GM04503 (cell line): Measurements from ENCODE around the gene DMWD.

Experiments
- DNase-seq: peaks from one replicate; pipeline ENCODE4 v3.0.0-alpha.2; 2012; ENCODE audit warnings: low read depth

Gene DMWD

DNA sequence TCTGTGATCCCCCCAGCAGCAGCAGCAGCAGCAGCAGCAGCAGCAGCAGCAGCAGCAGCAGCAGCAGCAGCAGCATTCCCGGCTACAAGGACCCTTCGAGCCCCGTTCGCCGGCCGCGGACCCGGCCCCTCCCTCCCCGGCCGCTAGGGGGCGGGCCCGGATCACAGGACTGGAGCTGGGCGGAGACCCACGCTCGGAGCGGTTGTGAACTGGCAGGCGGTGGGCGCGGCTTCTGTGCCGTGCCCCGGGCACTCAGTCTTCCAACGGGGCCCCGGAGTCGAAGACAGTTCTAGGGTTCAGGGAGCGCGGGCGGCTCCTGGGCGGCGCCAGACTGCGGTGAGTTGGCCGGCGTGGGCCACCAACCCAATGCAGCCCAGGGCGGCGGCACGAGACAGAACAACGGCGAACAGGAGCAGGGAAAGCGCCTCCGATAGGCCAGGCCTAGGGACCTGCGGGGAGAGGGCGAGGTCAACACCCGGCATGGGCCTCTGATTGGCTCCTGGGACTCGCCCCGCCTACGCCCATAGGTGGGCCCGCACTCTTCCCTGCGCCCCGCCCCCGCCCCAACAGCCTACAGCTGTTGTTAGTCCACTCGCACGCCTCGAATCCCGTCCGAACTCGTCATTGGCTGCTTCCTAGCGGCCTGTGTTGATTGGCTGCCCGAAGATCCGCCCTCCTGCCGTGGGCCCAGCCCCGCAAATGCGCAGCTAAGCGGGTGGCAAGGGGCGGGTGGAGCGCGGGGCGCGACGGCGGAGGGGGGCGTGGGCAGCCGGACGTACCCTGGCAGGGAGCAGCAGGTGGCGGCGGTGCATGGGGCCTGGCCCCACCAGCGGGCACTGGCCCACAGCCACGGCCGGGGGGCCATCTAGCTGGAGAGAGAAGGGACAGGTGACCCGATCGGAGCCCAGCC, 22.2 kb downstream of the DMWD start:
- DNase-seq = peak; percentile 85

DNA sequence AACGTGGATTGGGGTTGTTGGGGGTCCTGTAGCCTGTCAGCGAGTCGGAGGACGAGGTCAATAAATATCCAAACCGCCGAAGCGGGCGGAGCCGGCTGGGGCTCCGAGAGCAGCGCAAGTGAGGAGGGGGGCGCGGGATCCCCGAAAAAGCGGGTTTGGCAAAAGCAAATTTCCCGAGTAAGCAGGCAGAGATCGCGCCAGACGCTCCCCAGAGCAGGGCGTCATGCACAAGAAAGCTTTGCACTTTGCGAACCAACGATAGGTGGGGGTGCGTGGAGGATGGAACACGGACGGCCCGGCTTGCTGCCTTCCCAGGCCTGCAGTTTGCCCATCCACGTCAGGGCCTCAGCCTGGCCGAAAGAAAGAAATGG, 22.8 kb downstream of the DMWD start:
- no peak for DNase-seq

DNA sequence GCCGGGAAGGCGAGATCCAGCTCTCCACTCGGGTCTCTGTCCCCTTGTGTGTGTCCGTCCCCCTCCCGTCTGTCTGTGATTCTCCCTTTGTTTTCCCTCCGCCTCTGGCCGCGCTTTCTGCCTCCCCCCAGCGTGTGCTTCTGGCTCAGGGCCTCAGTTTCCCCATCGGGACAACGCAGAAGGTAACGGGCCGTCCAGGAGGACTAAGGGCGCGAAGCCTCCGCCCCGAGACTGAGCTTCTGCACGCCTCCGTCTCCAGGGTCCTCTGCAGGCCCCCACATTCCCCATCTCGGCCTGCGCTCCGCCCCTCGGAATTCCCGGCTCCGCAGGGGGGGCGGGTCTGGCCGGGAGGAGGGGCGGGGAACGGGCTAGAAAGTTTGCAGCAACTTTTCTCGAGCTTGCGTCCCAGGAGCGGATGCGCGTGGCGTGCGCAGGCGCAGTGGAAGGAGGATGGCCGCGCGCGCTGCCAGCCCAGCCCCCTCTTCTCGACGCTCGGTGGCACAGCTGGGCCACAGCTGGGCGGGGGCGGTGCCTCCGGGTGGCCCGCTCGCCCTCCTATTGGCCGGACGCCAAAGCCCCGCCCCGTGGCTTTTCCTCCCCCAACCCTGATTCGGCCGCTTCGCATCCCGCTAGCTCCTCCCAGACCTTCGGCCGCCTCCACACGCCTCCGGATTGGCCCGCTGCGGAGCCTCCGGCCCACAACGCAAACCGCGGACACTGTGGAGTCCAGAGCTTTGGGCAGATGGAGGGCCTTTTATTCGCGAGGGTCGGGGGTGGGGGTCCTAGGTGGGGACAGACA, 23.5 kb downstream of the DMWD start, which contains the start of gene SIX5:
Gene SIX5 (minus strand): TSS at position 269 of the 799 bp plus-strand sequence. CDS start 408 bp downstream, outside the sequence.
- peak; percentile 76 for DNase-seq

DNA sequence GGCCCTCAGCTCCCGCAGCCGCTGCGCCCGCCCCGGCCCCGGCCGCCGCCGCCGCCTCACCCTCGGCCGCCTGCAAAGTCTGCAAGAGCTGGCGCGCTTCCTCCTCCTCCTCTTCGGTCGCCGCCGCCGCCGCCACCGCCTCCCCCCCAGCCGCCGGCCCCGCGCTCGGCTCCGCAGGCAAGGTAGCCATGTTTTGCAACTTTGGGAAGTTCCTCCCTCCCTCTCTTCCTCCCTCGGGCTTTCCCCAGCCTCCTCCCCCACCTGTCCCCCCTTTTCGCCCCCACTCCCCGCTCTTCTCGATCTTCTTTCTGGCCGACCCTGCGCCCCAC, 24.0 kb downstream of the DMWD start:
- no peak for DNase-seq

- no peak for DNase-seq
Measured at GRCh38 chr19:45767881-45768654, 24.6 kb downstream of the DMWD start.

- DNase-seq = peak; percentile 41
Measured at GRCh38 chr19:45767410-45767880, 25.2 kb downstream of the DMWD start.

GRCh38 chr19:45766869-45767346, 25.7 kb downstream of the DMWD start:
- no peak for DNase-seq

GRCh38 chr19:45766296-45766868, 26.3 kb downstream of the DMWD start:
- DNase-seq = no peak

- DNase-seq = no peak
Measured at GRCh38 chr19:45765702-45766295, 26.8 kb downstream of the DMWD start.

- no peak for DNase-seq
Measured at GRCh38 chr19:45764945-45765701, 27.5 kb downstream of the DMWD start.

DNA sequence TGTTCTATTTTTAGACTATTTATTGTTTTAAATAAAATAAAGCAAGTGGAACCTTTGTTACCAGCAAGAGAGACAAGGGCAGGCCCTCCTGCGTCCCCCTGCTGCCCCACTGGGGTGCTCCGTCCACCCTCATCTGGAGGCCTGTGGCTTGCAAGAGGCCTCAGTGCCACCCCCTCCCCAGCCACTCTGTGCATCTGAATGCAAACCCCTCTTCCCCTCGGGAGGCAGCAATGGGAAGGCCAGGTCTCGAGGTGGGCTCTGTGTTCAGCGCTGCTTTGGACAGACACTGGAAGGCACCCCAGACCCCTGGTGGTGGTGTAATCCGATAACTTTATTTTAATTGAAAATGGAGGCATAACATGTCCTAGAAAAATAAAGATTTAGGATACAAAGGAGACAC, 28.2 kb downstream of the DMWD start:
- DNase-seq = no peak

DNA sequence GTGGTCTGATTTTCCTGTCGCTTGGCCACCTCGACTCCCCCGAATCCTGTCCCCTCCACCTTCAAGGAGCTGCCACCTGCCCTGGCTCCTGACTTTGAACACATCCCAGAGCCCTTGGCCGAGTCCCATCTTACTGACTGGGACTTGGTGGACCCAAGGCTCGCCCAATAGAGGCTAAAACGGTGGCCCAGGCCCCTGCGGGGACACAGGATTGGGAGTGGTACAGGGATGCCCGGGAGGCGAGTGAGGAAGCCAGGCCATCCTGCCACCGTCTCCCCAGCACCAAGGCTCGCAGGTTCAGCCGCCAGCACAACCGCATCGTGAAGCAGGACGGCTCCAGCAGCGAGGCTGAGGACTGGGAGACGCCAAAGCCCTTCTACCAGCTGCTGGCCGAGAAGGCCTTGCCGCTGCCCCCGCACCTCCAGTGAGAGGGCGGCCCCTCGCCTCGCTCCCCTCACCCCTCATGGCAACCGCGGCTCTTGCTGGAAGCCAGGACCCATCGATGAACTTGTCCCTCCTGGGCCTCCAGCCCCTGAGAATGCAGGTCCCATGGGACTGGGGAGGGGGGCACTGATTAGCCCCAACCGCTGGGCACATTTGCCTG, 28.9 kb downstream of the DMWD start:
- no peak for DNase-seq

GRCh38 chr19:45762870-45763631, 29.6 kb downstream of the DMWD start:
- DNase-seq = no peak

- DNase-seq = no peak
Measured at GRCh38 chr19:45761714-45762113, 30.9 kb downstream of the DMWD start.

DNA sequence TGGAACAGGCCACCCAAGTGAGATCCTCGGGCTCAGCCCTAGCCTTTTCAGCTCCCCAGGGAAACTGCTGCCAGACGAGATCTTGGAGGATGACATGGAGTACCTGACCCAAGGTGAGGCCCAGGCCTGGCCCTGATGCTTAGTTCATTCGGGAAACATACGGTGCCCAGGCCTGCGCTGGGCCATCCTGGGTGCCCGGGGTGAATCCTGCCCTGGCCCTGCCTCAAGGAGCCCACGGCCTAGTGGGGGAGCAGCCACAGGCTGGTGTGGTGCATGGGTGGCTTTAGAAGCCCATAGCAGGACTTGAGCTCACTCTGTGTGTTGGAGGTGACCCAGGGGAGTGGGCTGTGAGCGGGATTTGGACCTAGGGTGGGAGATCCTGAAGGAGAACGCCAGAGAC, 33.7 kb downstream of the DMWD start:
- DNase-seq = no peak

DNA sequence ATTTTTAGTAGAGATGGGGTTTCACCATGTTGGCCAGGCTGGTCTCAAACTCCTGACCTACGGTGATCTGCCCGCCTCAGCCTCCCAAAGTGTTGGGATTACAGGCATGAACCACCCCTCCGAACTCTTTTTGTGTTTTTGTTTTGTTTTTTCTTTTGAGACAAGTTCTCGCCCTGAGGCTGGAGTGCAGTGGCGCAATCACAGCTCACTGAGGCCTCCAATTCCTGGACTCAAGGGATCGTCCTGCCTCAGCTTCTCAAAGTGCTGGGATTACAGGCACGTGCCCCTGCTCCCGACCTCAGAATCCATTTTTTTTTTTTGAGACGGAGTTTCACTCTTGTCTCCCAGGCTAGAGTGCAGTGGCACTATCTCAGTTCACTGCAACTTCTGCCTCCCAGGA, 35.0 kb downstream of the DMWD start:
- no peak for DNase-seq

DNA sequence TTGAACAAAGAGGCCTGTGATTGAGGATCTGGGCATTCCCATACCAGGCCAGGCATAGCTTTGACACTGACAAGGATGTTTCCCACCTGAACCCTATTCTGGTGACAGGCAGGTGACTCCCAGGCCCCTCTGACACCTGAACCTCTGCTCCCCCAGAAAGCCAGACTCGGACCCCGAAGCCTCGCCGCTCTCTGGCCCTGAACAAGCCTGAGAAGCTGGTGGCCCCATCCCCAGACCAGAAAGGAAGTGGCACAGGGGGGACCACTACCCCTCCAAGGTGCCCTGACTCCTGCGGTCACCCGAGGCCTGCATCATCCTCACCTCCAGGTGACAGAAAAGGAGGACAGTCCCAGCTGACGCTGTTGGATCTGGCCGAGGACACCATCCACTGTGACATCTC, 38.3 kb downstream of the DMWD start:
- DNase-seq = no peak

DNA sequence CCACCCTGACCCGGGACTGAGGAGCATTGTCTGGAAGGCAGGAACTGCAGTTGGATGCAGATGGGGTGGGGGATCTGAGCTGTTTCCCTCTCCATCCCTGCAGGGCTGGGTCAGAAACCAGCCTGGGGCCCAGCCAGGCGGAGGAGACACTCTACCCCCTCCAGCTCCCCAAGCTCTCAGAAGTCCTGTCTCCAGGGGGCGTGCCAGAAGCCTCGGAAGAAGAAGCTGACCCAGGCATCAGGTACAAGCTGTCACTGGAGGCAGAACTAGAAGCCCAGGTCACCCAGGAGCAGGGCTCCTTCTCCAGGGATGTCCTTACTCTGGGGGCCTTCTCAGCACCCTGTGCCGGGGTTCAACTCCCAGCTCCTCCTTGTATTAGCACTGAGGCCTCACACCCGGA, 39.1 kb downstream of the DMWD start:
- no peak for DNase-seq

DNA sequence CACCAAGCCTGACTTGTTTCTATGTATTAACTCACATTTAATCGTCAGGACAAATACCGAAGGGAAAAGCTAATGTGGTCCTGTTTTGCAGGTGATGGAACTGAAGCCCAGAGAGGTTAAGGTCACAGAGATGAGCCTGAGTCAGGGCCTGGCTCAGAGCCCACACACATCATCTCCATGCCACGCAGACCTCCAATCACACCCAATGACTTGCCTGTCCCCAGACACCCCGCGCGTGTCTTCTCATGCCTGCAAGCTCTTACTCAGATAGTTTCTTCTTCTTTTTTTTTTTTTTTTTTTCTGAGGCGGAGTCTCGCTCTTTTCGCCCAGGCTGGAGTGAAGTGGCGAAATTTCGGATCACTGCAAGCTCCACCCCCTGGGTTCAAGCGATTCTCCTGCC, 40.0 kb downstream of the DMWD start:
- no peak for DNase-seq
